ENCODE results near the gene GPR156.

- no peak for TF ChIP-seq CTCF (conservative IDR thresholded peaks at IDR 0.05)
- no peak for TF ChIP-seq EZH2 (IDR thresholded peaks at IDR 0.05; ENCODE audit: low read depth)
Measured at GRCh38 chr3:120299403-120299802, 14.4 kb upstream of the GPR156 start.

All from PC-9 (cell line).